ENCODE measurements around the gene SH3RF3. TPM values are rescaled to one million over a fixed set of nuclear protein-coding genes. Genes with fewer than 3 reads are reported as not detected.

SH3RF3 gene
- total and polyA plus RNA-seq, 10 of the 15 experiments (the other 5 are each of a cell fraction or from before 2014, with no cell fraction given): 0.08 to 8.8 (median 2.3) TPM

DNA sequence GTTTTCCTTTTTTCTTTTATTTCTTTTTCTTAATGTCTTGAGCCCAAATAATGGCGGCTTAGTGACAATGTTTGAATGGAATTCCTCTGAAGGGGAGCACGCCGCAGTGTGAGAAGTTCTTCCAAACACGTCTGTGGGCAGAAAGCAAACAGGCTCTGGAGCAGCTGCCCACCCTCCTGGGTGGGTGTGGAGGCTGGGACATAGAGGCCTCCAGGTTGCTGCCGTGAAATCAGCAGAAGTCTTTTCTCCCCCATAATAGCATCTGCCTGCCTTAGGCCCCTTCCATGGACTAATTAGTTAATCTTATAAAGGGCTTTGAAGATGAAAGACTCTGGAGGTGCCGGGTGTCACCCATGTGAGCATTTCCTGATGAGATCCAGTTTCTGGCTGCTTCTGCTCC, 213.9 kb downstream of the SH3RF3 start (continued):
- TF ChIP-seq, protein P1, sequence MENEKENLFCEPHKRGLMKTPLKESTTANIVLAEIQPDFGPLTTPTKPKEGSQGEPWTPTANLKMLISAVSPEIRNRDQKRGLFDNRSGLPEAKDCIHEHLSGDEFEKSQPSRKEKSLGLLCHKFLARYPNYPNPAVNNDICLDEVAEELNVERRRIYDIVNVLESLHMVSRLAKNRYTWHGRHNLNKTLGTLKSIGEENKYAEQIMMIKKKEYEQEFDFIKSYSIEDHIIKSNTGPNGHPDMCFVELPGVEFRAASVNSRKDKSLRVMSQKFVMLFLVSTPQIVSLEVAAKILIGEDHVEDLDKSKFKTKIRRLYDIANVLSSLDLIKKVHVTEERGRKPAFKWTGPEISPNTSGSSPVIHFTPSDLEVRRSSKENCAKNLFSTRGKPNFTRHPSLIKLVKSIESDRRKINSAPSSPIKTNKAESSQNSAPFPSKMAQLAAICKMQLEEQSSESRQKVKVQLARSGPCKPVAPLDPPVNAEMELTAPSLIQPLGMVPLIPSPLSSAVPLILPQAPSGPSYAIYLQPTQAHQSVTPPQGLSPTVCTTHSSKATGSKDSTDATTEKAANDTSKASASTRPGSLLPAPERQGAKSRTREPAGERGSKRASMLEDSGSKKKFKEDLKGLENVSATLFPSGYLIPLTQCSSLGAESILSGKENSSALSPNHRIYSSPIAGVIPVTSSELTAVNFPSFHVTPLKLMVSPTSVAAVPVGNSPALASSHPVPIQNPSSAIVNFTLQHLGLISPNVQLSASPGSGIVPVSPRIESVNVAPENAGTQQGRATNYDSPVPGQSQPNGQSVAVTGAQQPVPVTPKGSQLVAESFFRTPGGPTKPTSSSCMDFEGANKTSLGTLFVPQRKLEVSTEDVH (IDR thresholded peaks at IDR 0.05; ENCODE audit: low read depth, partially characterized antibody): no peak
- TF ChIP-seq WRNIP1 (IDR thresholded peaks at IDR 0.05; ENCODE audit: borderline replicate concordance, low read depth, low read length) (no peak), POU2F2 (IDR thresholded peaks at IDR 0.05; ENCODE audit: borderline replicate concordance, low read depth, low read length) (no peak), ZNF622 (IDR thresholded peaks at IDR 0.05) (no peak), CHD2 (IDR thresholded peaks at IDR 0.05; ENCODE audit: borderline replicate concordance, low read depth, low read length) (no peak), HDAC2 (IDR thresholded peaks at IDR 0.05) (no peak), ZBED1 (IDR thresholded peaks at IDR 0.05; ENCODE audit: borderline replicate concordance) (no peak), EP300 (IDR thresholded peaks at IDR 0.05; ENCODE audit: borderline replicate concordance in 1 of 2, control insufficient read depth in 1 of 2, low read depth in 2 of 2, low read length in 2 of 2) (no peak), CHD1 (IDR thresholded peaks at IDR 0.05; ENCODE audit: low read depth, low read length) (no peak)

DNA sequence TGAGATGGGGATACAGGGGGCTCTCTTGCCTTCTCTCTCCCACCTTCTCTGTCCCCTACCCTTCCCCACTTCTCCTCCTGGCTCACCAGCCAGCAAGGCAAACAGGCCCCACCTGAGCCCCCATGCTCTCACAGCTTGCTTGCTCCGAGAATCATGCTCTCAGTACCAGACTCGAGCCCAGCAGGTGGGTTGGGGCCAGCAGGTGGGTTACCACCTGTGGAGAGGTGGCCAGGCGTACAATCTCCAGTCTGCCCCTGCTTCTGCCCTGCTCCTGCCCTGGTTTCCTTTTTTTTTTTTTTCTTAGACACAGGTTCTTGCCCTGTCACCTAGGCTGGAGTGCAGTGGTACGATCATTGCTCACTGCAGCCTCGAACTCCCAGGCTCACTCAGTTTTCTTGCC, 214.5 kb downstream of the SH3RF3 start:
- CTCF ChIA-PET: no interaction called here

More for the DNA sequence above, 214.5 kb downstream of the SH3RF3 start:
- WGBS (ENCODE audit: insufficient coverage, insufficient replicate concordance, low lambda C conversion rate, missing lambda C conversion rate): 0% methylated on average over 5 of the region's 5 CpGs
- Histone ChIP-seq H4K20me1 (ENCODE audit: control insufficient read depth, insufficient read depth) (no peaks in the 10 kb centered on the region), H3K4me3 (no peak overlapping the region), H3K4me2 (ENCODE audit: control insufficient read depth, insufficient read depth) (no peak overlapping the region), H3K36me3 (ENCODE audit: control insufficient read depth in 2 of 2, insufficient read depth in 2 of 2, low read length in 1 of 2) (no peaks in the 10 kb centered on the region), H2AFZ (ENCODE audit: control insufficient read depth, low read depth, low read length) (no peak overlapping the region), H3K27me3 (replicated peaks in 1 of 2; ENCODE audit: control insufficient read depth in 2 of 2, insufficient read depth in 2 of 2, low read length in 1 of 2) (no peaks in the 10 kb centered on the region), H3K4me1 (ENCODE audit: control insufficient read depth, insufficient read depth, low read length) (no peaks in the 10 kb centered on the region), H3K79me2 (ENCODE audit: control insufficient read depth, insufficient read depth, low read length) (no peaks in the 10 kb centered on the region), H3K9ac (ENCODE audit: control insufficient read depth, insufficient read depth, low read length) (no peak overlapping the region), H3K9me3 (replicated peaks; ENCODE audit: control insufficient read depth, insufficient read depth, low read length) (no peaks in the 10 kb centered on the region), H3K27ac (ENCODE audit: control insufficient read depth, insufficient read depth) (no peak overlapping the region)
- ChIA-PET SMC1A (ENCODE audit: uncharacterized antibody, unreplicated experiment) (no interaction called here), RAD21 (ENCODE audit: unreplicated experiment) (no interaction called here), POLR2A (no interaction called here)
- in situ Hi-C loops (cut with MboI): no loop called here
- intact Hi-C loops (cut with micrococcal nuclease; ENCODE audit: unreplicated experiment): loop anchor here (2.0 kb wide), 1 partner anchor 55 kb away; no protein-coding TSS in a partner anchor
- DNase-seq (ENCODE audit: low read depth, low spot score) (no peak), FAIRE-seq (no peak), ATAC-seq (no peak)
- no TSS peak for BruUV-seq (replicated peaks)
- TF ChIP-seq RBBP5 (conservative IDR thresholded peaks at IDR 0.05) (no peak), RAD51 (IDR thresholded peaks at IDR 0.05) (no peak), RAD21 (IDR thresholded peaks at IDR 0.05; ENCODE audit: insufficient read depth, low read depth, low read length) (no peak), GABPA (IDR thresholded peaks at IDR 0.05; ENCODE audit: low read depth) (no peak), EGR1 (IDR thresholded peaks at IDR 0.05; ENCODE audit: borderline replicate concordance in 1 of 2, low read depth in 2 of 2, low read length in 2 of 2) (no peak), ETV6 (conservative IDR thresholded peaks at IDR 0.05 in 1 of 2, IDR thresholded peaks at IDR 0.05 in 1 of 2; ENCODE audit: borderline replicate concordance in 1 of 2, low read depth in 1 of 2) (no peak)

Data from GM12878 (cell line).